Uterus (tissue), 4 donors: ENCODE results near the gene COL4A3. TPM values are rescaled to one million over a fixed set of nuclear protein-coding genes. Genes with fewer than 3 reads are reported as not detected.

ENCODE experiments used
- DNase-seq, 2 donors: peaks; one replicate each; pipeline ENCODE4 v3.0.0-alpha.2; 2019 to 2020
- H3K27ac ChIP-seq, 2 donors: fragments of 200-600 bp; sonication (generic); 1 replicate in 1 of 2; 2 replicates in 1 of 2; pipeline ENCODE4 v1.5.1; 2016 to 2018
- H3K27me3 ChIP-seq, 2 donors: fragments of 200-600 bp; sonication (generic); one replicate each; pipeline ENCODE4 v1.5.1; 2018 to 2019; ENCODE audit warnings: control low read depth in 1 of 2
- H3K36me3 ChIP-seq, 2 donors: fragments of 200-600 bp; sonication (generic); one replicate each; pipeline ENCODE4 v1.5.1; 2019; ENCODE audit warnings: control low read depth in 1 of 2
- H3K4me1 ChIP-seq, 2 donors: fragments of 200-600 bp; sonication (generic); one replicate each; pipeline ENCODE4 v1.5.1; 2018 to 2019; ENCODE audit warnings: control low read depth in 1 of 2
- H3K4me3 ChIP-seq, 2 donors: fragments of 200-600 bp; sonication (generic); 1 replicate in 1 of 2; 2 replicates in 1 of 2; pipeline ENCODE4 v1.5.1; 2018 to 2019; ENCODE audit warnings: mild to moderate bottlenecking in 1 of 2
- H3K9me3 ChIP-seq, 2 donors: fragments of 200-600 bp; sonication (generic); one replicate each; pipeline ENCODE4 v1.5.1; 2019; ENCODE audit warnings: control low read depth in 1 of 2
- POLR2A ChIP-seq, 2 donors: fragments of 450-650 bp; IDR thresholded peaks; one replicate each; pipeline ENCODE4 v1.6.1; 2016; ENCODE audit warnings: antibody characterized with exemption in 2 of 2, mild to moderate bottlenecking in 1 of 2, moderate library complexity in 1 of 2
- intact Hi-C: fragments of 100-400 bp; cut with DNase I; formaldehyde crosslinking; loops from one replicate; pipeline ENCODE4 v1.15.1; 2023; ENCODE audit warnings: low total_unique reads
- total RNA-seq, 4 donors: library from RNA; depleted of rRNA in 3 of 4; stranded (reverse); fragments of >200 nt in 3 of 4; gene quantifications; one replicate each; pipeline versions ENCODE4 v1.1.0 to v1.2.4, GENCODE V29; 2014 to 2023
- TF ChIP-seq, protein P1 (sequence below), 4 experiments: fragments of 200-600 bp in 2 of 4; fragments of 450-650 bp in 2 of 4; sonication (generic) in 2 of 4; IDR thresholded peaks; one replicate each; pipeline ENCODE4 v1.5.1; 2016 to 2019; ENCODE audit warnings: antibody characterized with exemption in 4 of 4, mild to moderate bottlenecking in 2 of 4, moderate library complexity in 1 of 4
- donor health status: DM: yes; HTN: yes; CAD: no.

Gene COL4A3
- total RNA-seq, 4 donors from 2014 or later = 0.26 to 7.6 (median 3.5) TPM

DNA sequence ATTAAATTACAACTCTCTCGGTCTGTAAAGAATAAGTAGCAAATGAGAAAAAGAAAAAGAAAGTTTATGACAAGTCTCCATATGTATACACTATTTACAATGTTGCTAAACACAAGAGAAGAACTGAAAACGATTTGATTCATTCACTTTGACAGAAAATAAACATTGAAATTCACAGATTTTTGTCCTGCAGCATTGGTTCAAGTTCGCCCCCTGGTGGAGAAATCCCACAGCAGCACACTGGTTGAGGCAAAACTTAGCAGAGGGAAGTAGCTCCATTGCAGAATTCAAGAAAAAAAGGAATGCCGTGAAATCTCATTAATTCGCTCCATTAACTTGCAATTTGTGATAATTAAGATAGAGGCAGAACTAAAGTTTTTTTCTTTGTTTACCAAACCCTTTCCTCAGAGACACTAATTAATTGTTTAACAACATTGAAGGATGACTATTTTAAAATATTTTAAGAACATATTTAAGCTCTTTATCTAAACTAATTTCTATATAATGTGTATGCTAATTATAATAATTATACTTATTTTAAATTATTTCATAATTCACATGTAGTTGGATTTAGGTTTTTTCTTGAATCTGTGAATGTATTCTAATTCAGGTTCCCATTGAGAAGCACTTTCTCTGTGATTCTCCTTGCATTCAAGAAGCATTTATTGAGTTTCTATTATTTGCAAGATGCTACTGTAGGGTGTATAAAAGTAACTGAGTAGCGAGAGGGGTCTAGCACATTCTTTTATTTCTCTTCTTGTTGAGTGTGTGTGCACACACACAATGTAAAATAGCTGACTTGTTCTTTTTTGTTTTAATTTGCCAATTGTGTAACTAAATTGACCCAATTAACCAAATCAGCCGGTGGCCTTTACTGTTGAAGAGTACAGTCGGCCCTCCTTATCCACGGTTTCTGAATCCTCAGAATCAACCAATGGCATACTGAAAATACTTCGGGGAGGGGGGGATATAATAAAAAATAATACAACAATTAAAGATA lies 74.1 kb downstream of the COL4A3 start:
- DNase-seq = peak; percentile 40 to 62
- Histone ChIP-seq H3K4me3 (no peak overlapping the region), H3K4me1 (no peaks in the 10 kb centered on the region), H3K36me3 (no peaks in the 10 kb centered on the region), H3K27ac (no peak overlapping the region), H3K27me3 (no peaks in the 10 kb centered on the region), H3K9me3 (no peaks in the 10 kb centered on the region)
- TF ChIP-seq POLR2A (IDR thresholded peaks at IDR 0.05) = no peak
- TF ChIP-seq, protein P1, sequence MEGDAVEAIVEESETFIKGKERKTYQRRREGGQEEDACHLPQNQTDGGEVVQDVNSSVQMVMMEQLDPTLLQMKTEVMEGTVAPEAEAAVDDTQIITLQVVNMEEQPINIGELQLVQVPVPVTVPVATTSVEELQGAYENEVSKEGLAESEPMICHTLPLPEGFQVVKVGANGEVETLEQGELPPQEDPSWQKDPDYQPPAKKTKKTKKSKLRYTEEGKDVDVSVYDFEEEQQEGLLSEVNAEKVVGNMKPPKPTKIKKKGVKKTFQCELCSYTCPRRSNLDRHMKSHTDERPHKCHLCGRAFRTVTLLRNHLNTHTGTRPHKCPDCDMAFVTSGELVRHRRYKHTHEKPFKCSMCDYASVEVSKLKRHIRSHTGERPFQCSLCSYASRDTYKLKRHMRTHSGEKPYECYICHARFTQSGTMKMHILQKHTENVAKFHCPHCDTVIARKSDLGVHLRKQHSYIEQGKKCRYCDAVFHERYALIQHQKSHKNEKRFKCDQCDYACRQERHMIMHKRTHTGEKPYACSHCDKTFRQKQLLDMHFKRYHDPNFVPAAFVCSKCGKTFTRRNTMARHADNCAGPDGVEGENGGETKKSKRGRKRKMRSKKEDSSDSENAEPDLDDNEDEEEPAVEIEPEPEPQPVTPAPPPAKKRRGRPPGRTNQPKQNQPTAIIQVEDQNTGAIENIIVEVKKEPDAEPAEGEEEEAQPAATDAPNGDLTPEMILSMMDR (IDR thresholded peaks at IDR 0.05) = peak; percentile 65 to 85 (median 72)
- intact Hi-C loops = no loop called here

DNA sequence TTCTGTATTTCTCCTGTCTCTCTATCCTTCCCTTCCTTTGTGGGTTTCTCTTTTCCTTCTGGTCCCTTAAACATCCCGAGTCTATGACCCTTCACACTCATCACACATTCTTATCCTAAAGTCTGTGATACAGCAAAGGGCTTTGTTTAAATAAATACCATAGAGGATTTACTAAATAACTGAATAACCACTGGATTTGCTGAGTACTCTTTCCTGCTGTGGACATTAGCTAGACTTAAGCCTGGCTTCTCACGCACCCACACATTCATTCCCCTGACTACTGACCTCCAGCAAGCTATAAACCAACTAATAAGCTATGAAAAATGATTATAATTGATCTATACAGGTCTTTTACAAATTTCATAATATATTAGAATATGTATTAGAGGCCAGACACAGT lies 76.6 kb downstream of the COL4A3 start:
- TF ChIP-seq, protein P1 (IDR thresholded peaks at IDR 0.05) = no peak
- no peak for TF ChIP-seq POLR2A (IDR thresholded peaks at IDR 0.05)
- intact Hi-C loops = no loop called here

DNA sequence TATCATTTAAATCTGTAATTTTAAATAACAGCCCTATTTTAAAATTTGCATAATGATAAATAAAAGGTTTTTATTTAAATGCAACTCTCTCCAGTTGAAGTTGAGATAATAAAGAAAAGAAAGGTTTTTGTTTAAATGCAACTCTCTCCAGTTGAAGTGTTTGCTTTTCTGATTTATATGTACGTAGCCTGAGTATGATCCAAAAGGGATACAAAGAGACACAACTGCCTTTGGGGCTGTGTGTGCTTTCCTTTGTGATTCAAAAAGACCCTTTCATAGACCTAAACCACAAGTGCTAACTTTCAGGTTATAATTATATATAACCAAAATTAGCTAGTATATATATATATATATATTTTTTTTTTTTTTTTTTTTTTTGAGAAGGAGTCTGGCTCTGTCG lies 84.5 kb downstream of the COL4A3 start:
- no peak for DNase-seq
- H3K9me3 ChIP-seq = no peaks in the 10 kb centered on the region
- no peaks in the 10 kb centered on the region for H3K36me3 ChIP-seq
- no peaks in the 10 kb centered on the region for H3K4me1 ChIP-seq
- H3K27ac ChIP-seq = no peak overlapping the region
- intact Hi-C loops = no loop called here
- H3K4me3 ChIP-seq = no peak overlapping the region
- no peaks in the 10 kb centered on the region for H3K27me3 ChIP-seq
- TF ChIP-seq, protein P1 (IDR thresholded peaks at IDR 0.05) = no peak
- TF ChIP-seq POLR2A (IDR thresholded peaks at IDR 0.05) = no peak

More for the DNA sequence above, 76.6 kb downstream of the COL4A3 start:
- no peaks in the 10 kb centered on the region for H3K27me3 ChIP-seq
- H3K36me3 ChIP-seq = no peaks in the 10 kb centered on the region
- H3K4me1 ChIP-seq = no peaks in the 10 kb centered on the region
- no peak overlapping the region for H3K27ac ChIP-seq
- no peaks in the 10 kb centered on the region for H3K9me3 ChIP-seq
- H3K4me3 ChIP-seq = no peak overlapping the region
- DNase-seq = no peak

DNA sequence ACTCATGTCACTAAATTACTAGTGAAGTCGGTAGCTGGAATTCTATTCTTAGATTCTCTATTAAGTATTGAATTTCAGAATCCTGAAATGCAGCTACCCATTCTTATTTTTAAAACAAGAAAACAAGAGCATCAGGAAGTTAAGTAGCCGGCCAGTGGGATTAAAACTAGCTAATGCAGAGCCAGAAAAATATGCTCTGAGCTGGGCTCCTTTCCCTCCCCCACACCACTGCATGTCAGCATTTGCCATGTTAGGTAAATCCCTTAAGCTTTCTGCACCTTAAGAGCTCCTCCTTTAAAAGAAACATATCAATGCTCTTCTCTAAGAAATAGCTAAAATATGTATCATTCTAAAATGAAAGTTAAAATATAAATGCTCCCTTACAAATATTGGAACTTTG lies 88.4 kb downstream of the COL4A3 start:
- H3K27me3 ChIP-seq = no peaks in the 10 kb centered on the region
- TF ChIP-seq, protein P1 (IDR thresholded peaks at IDR 0.05) = no peak
- no peak for TF ChIP-seq POLR2A (IDR thresholded peaks at IDR 0.05)
- H3K9me3 ChIP-seq = no peaks in the 10 kb centered on the region
- H3K4me3 ChIP-seq = no peak overlapping the region
- H3K4me1 ChIP-seq = no peaks in the 10 kb centered on the region
- H3K27ac ChIP-seq = no peak overlapping the region
- no peak for DNase-seq
- H3K36me3 ChIP-seq = no peaks in the 10 kb centered on the region
- intact Hi-C loops = no loop called here

DNA sequence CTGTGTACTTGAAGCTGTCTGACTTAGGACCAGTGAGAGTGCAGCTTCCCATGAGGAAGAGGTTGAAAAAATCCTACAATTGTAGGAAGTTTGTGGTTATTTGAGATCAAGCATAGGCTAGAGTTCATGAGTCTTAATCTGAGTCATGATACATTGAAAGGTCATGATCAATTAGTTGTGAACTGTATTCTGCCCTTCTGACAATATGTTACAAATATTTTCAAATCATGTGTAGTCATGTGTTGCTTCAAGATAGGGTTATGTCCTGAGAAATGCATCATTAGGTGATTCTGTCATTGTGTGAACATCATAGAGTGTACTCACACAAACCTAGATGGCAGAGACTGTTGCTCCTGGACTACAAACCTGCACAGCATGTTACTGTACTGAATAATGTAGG lies 92.2 kb downstream of the COL4A3 start:
- Histone ChIP-seq H3K27ac (no peak overlapping the region), H3K4me1 (no peaks in the 10 kb centered on the region), H3K9me3 (no peaks in the 10 kb centered on the region), H3K36me3 (no peaks in the 10 kb centered on the region), H3K4me3 (no peak overlapping the region), H3K27me3 (no peaks in the 10 kb centered on the region)
- DNase-seq = no peak
- TF ChIP-seq POLR2A (IDR thresholded peaks at IDR 0.05) = no peak
- TF ChIP-seq, protein P1 (IDR thresholded peaks at IDR 0.05) = no peak
- intact Hi-C loops = no loop called here
